ENCODE data around the gene CMTM5.
"Not testable (repeated sequence)": the region's sequence is repeated elsewhere in the genome, so short reads cannot be mapped to it uniquely, and the experiment has no call there.

CMTM5 gene

DNA sequence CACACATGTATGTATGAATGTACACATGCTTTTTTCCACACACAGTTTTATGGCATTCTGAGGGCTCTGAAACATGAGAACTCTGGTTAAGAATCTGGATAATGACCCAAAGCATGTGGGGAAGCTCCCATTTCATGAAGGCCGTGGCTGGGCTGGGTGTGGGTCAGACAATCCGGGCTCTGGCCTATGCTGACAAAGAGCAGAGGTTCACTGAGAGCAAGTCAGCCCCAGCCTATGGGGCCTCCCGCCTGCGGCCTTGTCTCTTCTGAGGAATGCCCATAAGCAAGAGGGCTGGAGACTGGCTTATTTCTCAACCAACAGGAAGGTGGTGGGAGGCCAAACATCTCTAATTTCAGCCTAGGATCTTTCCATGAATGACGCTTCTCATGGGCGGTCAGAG, 22.7 kb downstream of the CMTM5 start:
- no peak for DNase-seq (ENCODE audit: low read depth)

DNA sequence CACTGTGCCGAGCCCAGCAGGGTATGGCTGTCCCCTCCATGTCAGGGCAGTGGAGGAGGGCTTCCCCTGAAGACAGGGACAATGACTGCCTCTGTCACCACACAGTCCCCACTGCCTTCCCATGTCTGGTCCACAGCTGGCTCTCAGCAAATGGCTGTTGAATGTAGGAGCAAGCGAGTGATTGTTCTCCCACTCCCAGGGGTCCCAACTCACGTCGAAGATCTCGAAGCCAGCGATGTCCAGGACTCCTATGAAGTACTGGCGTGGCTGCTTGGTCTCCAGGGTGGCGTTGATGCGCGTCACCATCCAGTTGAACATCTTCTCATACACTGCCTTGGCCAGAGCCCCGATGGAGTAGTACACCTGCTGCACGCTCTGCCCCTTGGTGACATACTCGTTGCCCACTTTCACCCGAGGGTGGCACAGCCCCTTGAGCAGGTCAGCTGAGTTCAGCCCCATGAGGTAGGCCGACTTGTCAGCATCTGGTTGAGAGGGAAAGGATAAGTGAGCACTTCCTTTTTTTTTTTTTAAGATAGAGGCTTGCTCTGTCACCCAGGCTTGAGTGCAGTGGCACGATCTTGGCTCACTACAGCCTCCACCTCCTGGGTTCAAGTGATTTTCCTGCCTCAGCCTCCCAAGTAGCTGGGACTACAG, 23.8 kb downstream of the CMTM5 start:
- DNase-seq (ENCODE audit: low read depth), result not testable (repeated sequence)

DNA sequence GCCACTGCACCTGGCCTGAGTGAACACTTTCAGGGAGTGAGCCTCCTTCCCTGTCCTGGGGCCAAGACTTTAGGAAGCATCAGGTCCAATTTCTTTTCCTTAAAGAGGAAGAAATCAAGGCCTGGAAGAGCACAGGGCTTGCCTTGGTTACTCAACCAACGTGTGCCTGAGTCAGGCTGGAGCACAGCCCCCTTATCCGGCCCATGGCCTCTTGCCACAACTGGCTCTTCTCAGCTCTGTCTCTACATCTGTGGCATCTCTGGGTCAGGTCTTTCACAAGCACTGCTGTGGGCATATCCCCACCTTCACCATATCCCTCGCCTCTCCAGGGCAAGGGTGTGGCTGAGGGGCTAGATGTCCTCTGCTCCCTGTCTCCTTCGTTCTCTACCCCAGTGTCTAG, 24.4 kb downstream of the CMTM5 start:
- DNase-seq (ENCODE audit: low read depth), result no peak

DNA sequence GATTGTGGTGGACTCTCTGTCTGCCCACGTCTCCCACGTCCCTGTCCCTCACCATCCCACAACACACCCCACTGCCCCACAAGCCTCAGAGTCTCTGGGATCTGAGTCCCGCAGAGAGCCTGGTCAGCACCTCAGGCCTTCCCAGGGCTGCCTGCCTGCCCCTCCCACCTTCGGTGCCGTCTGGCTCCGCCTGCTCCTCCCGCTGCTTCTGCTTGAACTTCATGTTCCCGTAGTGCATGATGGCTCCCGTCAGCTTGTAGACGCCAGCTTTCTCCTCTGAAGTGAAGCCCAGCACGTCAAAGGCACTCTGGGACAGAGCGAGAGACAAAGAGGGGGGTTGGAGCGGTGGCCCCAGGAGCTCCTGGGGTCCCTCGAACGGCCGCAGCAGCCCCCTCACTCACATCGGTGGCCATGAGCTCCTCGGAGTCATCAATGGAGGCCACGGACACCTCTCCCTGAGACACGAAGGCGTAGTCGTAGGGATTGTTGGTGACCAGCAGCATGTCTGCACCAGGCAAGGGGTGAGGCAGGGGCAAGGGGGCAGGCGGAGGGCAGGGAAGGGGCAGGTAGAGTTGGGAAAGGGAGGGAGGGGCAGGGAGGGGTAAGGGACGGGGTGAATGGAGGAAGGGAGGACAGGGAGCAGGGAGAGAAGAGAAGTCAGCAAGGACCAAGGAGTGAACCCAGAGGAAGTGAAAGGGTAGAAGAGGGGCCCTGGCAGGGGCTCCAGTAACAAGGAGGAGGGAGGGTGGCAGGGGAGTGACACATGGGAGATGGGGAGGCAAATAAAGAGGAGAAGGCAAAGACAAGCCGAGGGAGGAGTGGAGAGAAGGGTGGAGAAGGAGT, 25.7 kb downstream of the CMTM5 start:
- no peak for DNase-seq (ENCODE audit: low read depth)

DNA sequence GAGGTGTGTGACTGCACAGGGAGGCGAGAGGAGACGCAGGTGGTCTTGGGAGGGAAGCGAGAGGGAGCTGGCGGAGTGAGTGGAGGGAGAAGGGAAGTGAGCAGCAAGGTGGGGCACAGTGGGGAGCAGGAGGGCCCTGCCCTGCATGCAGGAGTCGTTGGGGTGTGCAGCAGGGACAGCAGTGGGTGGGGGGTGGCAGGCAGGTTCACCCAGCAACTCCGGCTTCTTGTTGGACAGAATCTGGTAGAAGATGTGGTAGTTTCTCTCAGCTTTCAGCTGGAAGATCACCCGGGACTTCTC, 26.2 kb downstream of the CMTM5 start:
- DNase-seq (ENCODE audit: low read depth), result no peak

DNA sequence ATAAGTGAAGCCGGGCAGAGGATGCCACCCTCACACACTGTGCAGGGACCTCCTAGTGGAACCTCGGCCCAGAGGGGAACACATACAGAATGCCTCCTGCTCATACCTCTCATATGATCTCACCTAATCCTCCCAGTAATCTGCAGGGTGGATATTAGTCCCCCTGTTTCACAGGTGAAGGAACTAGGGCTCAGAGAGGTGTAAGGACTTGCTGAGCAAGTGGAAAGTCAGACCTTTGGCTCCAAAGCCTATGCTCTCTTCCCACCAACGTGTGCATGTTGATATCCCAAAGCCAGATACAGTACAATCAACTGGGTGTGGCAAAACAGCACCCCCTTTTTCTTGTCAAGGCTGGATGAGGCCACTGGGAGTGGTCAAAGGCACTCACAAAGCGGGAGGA, 27.1 kb downstream of the CMTM5 start:
- DNase-seq (ENCODE audit: low read depth), result no peak

DNA sequence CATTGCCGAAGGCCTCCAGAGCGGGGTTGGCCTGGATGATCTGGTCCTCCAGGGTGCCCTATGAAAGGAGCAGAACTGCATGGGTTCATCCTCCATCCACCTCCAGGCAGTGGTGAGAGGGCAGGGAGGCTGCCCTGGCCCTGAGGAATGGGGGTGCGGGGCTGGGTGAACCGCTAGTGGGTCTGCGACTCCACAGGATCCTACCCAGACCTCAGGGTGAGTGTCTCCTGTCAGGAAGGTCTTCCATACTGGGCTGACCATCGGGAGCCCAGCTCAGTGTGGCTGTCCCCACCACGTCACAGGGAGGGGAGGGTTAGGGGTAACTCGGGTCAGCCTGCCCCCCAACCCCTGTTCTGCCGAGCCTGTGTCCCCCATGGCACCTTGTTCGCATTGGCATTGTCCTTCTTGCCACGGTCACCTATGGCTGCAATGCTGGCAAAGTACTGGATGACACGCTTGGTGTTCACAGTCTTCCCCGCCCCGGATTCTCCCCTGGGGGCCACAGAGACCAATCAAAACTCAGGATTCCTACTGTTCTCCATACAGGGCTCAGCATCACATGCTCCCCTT, 27.6 kb downstream of the CMTM5 start:
- DNase-seq (ENCODE audit: low read depth), result no peak

DNA sequence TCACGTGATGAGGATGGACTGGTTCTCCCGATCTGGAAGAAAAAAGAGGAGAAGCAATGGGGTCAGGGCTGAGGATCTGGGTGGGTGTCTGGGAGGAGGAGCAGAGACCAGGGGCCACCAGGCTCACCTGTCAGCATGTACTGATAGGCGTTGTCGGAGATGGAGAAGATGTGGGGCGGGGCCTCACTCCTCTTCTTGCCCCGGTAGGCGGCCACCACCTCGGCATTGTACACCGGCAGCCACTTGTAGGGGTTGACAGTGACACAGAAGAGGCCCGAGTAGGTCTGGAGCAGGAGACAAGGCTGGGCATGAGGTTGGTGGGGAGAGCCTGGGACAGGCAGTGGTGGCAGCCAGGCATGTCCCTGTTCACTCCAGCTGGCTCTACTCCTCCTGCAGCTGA, 28.2 kb downstream of the CMTM5 start:
- no peak for DNase-seq (ENCODE audit: low read depth)

DNA sequence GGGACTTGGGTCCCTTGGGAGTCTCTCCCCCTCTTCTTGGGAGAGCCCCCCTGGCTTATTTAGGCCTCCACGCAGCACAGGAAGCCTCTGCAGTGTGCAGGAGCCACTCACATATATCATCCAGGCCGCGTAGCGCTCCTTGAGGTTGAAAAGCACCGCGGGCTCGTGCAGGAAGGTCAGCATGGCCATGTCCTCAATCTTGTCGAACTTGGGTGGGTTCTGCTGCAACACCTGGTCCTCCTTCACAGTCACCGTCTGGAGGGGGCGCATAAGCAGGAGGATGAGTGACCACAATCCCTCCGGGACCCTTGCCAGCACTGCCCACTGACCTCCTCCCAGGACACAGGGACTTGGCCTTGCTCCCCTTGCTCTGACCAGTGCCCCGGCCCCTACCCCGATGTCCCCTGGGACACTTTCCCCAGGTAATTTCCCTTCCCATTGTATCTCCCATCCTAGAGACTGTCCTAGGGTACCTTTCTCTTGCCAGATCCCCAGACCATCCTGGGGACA, 28.7 kb downstream of the CMTM5 start:
- no peak for DNase-seq (ENCODE audit: low read depth)

DNA sequence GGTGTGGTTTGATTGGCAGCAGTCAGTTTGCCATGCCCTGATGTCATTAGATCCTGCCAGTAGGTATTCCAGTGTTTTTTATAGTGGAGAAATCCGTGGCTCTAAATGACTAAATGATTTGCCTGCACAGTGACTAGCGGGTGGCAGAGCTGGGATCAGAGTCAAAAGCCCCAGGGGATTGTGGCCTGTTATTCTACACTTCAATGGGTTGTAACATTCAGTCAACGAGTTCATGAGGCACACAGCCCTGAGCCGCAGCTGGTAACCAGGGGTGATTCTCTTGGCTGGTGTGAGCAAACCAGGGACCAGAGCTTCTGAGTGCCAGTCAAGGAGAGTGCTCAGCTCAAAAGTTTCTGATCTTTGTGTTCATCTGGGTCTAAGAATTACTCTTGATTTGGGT, 29.4 kb downstream of the CMTM5 start:
- DNase-seq (ENCODE audit: low read depth), result no peak

DNA sequence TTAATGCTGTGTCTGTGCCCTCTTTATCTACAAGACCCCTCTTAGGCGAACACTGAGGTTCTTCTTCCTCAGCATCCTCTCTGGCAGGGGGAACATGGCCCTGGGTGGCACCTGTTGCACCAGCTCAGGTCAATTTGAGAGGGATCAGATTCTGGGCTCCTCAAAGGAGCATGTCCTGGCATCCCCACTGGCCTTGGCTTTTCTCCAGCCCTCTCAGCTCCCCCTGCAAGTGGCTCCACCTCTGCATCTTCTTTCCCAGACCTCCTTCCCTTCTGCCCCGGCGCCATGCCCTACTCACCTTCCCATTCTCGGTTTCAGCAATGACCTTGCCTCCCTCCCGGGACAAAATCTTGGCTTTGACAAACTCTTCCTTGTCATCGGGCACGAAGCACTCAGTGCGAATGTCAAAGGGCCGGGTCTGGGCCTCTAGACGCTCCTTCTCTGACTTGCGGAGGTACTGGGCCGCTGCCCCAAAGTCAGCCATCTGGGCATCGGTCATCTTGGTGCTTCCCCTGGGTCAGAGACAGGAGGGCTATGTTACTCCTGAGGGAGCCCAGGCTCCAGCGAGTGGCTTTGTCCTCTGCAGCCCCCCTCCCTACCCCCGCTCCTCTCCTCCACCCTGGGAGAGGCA, 30.0 kb downstream of the CMTM5 start:
- DNase-seq (ENCODE audit: low read depth), result no peak

DNA sequence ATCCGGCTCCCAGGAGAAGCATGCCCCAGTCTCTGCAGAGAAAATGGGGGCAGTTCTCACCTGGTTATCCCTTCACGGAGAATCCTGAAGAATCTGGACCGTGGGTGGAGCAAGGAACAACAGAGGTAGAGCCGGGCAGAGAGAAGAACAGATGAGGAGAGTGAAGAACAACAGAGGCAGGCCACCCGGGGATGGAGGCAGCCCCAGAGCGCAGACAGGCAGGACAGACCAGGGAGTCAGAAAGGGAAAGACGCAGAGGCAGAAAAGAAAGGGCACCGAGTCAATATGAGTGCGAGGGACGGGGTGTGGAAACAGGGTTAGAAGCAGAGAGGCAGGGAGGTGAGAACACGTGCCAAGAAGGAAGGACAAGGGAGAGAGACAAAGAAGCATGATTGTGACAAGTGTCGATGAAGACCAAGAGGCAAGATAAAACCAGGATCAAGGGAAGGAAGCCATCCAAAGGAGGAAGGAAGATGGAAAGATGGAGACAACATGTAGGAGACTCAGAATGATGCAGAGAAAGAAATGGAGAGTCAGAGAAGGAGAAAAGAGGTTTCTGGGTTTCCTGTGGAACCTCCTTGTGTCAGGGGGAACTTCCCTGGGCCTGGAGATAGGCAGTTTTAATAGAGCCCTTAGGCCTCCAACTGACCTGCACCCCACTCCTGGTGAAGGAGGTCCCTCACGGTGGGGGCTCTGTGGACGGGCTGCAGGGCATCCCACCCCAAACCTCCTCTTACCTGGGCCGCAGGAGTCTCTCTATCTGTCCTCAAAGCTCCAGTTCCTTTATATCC, 30.9 kb downstream of the CMTM5 start, which contains the start of gene MYH6:
Gene MYH6 (minus strand): TSS at position 758 of the 791 bp plus-strand sequence. CDS start 1,050 bp downstream, outside the sequence.
- no peak for DNase-seq (ENCODE audit: low read depth)

DNA sequence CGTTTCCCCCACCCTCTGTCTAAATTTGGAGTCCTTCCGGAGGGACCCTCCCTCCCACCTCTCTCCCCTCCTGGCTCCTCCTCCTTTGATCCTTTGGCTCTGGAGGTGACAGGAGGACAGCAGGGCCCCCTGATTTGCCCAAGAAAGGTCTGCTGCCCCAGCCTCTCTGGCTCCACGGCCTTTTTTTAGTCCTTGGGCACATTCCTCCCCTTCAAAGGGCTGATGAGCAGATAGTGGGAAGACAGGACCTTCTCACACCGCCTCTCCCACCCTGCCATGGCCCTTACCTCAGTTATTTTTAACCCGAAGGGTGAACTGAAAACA, 31.4 kb downstream of the CMTM5 start:
- DNase-seq (ENCODE audit: low read depth), result no peak

DNA sequence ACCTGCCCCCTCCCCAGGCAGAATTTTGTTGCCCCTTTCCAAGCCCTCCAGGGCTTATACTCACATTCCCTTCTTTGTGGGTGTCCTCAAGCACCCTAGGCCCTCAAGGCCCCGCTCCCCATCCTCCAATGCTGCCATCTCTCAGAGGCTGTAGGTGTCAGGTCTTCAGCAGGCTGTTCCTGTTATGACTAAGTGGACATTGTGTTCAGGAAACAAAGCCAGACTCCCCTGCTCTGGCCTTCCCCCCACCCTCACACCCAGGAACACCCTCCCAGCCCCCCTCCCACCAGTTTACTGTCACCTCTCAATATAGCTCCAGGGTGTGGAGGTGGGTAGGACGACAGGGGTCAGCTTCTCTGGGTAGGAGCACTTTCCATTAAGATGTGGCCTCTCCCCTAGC, 32.6 kb downstream of the CMTM5 start:
- no peak for DNase-seq (ENCODE audit: low read depth)

DNA sequence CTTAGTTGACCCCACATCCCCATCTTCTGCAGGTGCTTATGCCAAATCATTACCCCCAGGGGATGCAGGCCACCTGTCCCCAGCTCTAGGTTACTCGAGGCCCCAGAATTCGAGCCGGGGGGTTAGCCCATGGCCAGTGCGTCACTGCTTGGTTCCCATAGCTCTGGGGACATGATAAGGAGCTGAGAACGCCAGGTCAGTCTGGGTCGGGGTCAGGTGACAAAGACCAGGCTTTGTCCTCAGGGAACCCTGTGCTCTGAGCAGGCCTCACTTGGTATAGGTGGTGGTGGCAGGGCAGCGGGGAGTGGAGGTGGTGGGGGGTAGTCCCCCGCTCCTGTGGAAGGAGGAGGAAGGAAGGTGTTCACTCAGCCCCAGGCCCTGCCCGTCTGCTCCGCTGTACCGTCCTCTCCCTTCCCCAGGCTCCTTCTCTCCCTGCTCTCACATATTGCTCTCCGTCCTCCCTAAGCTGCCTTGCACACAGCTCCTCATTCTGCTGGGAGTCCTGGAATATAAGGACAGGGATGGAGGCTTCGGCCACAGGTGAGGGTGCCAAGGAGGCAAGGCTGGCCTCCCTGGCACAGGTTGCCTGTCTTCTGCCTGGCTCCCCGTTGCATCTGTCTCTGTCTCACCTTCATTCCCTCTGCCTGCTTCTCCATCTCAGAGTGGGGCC, 33.3 kb downstream of the CMTM5 start:
- no peak for DNase-seq (ENCODE audit: low read depth)

DNA sequence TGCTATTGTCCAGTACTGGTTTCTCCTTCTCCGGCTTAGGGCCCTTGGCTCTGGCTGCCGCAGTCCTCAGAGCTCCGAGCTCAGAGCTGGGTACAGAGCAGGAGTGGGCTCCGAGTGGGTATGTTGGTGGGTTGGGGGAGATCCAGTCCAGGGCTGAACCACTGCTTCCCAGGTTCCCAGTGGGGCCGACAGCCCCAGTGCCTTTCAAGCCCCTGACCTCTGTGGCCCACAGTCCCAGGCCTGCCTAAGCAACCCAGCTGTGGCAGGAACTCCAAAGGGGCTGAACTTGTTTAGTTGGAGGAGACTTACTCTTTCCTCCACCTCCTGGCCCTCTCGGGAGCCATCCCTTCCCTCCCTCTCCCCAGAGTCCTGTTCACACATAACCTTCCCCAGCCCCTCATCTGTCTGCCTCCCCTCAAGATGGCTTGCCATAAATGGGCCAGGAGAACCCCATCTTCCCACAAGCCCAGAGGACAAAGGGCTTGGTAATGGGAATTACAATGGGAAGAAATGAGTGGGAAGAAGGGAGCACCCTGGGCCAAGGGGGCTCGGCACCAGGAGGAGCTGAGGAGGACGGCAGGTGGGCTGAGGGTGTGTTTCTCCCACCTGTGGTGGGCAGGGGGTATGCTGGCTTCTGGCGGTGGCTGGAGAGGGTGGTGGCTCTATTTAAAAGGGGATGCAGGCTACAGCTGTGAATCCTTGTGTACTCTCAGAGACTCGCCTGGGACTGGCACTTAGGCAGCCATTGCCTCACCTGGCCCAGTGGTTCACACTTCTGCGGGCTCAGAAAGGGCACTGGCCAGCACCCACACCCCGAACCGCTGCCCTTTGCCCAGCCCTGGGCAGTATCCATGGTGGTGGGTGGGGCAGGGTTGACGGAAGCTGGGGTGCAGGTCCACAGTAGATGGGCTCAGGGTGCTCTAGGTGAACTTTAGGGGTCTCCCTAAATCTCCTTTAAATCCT, 35.0 kb downstream of the CMTM5 start:
- DNase-seq (ENCODE audit: low read depth), result no peak

DNA sequence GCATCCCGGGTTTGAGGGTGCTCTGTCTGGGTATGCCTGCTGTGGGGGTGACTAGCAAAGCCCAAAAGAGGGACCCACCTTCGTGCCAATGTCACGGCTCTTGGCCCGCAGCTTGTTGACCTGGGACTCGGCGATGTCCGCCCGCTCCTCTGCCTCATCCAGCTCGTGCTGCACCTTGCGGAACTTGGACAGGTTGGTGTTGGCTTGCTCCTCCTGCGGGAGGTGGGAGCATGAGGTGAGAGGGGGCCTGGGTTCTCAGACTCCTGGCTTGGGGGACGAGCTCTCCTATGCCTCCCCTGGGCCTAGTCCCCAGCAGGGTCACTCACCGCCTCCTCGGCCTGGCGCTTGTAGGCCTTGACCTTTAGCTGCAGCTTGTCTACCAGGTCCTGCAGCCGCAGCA, 36.8 kb downstream of the CMTM5 start:
- DNase-seq (ENCODE audit: low read depth), result no peak

DNA sequence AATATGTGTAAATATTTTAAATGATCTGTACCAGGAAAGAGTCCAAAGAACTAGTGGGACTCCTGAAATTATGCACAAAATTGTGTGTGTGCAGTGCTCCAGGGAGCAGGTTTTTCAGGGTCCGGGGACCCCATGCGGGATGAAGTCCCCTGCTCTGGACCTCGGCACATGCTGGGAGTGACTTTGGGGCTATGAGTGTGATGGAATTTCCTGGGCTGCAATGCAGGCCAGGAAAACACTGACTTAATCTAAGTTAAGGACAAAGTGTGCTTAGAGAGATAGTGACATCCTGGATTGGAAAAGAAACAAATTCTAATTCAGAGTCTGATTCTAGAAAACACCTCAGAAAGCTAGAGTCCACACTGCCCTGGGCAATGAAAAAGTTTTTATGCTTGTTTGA, 37.4 kb downstream of the CMTM5 start:
- DNase-seq (ENCODE audit: low read depth), result no peak

DNA sequence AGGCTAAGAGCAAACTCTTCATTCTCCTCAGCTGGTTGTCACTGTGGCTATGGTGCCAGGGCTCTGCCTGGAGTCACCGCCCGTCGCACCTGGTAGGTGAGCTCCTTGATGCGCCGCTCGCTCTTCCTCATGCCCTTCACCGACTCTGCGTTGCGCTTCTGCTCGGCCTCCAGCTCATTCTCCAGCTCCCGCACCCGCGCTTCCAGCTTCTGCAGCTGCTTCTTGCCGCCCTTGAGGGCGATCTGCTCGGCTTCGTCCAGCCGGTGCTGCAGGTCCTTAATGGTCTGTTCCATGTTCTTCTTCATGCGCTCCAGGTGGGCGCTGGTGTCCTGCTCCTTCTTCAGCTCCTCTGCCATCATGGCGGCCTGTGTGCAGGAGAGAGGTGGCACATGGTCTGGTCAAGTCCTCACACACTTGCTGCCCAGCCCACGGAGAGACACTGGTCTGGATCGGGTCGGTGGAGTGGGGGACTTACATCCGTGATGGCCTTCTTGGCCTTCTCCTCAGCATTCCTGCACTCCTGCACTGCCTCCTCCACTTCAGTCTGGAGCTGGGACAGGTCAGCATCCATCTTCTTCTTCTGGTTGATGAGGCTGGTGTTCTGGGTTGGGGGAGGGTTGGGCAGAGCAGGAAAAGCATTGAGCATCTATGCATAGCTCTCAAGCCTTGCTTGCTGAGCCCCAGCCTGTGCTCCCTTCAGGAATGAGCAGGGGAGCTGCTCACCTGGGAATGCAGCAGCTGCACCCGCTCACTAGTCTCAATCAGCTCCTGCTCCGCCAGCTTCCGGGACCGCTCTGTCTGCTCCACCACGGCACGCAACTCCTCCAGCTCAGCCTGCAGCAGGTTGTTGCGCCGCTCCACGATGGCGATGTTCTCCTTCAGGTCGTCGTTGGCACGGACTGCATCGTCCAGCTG, 38.3 kb downstream of the CMTM5 start:
- no peak for DNase-seq (ENCODE audit: low read depth)

All from stimulated activated CD4-positive, alpha-beta T cell treated with anti-CD3 and anti-CD28 coated beads, Interleukin-2, amount 100 ng/mL, for 4 hours (primary cell).